HG03521 (cell line): ENCODE data around the gene RAB31.
"Not testable (repeated sequence)": the region's sequence is repeated elsewhere in the genome, so short reads cannot be mapped to it uniquely, and the experiment has no call there.

ENCODE experiments used
- ATAC-seq: cut with Tn5 transposase; IDR thresholded peaks from one replicate; pipeline ENCODE4 v1.9.1; 2021; ENCODE audit warnings: mild to moderate bottlenecking, moderate library complexity; ENCODE audit not compliant: unreplicated experiment

Gene RAB31

DNA sequence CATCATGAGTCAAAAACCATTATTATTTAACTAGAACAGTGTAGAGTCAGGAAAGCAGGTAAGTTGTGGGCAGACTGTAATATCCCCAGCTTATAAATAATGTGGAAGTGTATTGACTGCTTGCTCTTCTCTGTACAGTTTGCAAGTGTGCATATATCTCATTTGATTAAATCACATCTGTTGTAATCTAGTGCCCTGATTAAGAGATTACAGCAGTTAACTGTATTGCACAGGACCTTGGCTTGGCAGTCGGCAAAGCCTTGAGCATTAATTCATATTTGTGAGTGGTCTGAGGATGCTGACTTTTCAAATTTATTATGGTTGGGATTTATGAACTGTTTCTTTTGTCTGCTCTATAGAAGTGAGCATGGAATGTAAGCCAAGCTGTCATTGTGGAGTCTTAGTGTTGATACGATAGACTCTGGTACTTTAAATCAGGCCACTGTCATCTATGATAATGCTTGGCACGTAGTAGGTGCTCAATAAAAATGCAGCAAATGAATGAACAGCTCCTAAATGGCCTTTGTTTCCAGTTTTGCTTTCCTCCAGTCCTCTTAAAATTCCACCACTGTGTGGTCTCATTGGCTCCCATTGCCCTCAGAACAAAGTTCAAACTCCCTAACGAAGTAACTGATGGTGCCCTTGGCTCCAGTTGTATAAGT is 48.3 kb downstream of the RAB31 start:
- no peak for ATAC-seq

DNA sequence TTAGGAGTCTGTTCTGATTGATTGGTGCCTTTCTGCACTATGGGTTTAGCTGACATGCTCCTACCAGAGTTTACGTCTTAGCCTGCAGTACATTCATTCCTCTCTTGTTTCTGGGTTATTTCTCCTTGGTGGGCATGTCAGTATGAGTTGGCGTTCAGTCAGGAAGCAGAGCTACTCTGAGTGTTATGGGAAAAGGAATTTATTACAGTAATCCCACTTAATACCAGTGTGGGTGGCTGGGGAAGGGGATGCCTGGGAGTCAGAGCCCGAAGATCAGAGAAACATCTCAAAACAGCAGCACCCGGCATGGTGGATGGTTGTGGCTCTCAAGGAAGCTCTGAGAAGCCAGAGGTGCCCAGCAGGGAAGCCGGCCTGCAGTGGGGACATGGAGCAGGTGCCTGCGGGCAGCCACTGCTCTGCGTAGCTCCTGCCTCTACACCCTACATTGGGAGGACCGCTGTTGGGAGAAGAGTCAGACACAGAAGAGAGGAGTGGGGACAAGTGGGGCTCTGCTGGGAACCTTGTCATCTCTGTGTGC is 48.9 kb downstream of the RAB31 start:
- ATAC-seq: no peak

DNA sequence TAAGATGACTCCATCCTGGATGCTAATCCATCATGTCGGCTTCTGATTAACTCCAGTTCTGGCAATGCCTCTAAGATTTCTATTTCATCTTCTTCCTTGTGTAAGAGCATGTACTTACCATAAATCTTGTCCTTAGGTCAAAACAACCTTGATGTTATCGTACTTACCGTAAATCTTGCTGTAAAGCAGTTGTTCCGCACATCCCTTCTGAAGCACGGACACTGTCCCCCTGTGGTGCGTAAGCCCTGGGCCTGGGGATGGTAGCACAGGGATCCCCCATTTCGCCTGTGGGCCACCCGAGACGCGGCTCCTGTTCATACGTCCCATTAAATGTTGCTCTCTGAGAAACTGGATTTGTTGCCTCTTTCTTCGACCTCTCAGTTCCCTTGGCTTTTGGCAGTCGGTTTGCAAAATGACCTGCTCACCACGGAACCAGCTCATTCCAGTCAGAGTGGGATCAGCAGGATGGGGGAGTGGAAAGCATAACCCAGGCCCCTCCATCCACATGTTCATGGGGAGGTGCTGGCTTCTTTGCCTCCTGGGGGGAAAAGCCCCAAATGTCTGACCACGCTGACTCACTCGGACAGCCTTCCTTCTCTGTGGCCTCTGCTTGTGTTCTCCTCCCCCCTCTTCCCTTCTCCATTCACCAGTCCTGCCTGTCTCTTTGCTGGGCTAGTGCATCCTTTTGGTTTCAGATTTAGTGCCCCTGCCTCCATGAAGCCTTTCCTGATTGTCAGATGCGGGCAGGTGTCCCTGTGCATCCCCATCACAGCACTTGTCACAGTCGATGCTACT is 49.9 kb downstream of the RAB31 start:
- ATAC-seq: no peak

- ATAC-seq: no peak
Observed at GRCh38 chr18:9758624-9759075, 50.5 kb downstream of the RAB31 start.

- ATAC-seq: no peak
Observed at GRCh38 chr18:9760641-9761040, 52.5 kb downstream of the RAB31 start.

DNA sequence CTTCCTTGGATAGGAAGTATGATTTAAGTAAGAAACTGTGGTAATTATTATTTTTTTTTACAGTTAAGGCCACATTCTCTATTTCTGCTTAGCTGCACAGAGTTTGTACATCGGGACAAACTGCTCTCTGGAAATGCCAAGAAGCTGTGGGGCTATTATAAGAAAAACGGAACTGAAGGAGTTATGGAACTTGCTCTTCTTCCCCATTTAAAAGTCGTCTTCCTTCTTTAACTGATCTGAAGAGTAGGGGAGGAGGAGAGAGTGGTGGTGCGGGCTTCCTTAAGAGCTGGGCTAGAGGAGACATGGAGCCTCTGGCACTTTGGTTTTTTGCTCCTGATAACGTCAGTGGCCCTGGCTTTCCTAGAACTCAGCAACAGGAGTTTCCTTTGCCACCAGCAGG is 54.4 kb downstream of the RAB31 start:
- no peak for ATAC-seq

DNA sequence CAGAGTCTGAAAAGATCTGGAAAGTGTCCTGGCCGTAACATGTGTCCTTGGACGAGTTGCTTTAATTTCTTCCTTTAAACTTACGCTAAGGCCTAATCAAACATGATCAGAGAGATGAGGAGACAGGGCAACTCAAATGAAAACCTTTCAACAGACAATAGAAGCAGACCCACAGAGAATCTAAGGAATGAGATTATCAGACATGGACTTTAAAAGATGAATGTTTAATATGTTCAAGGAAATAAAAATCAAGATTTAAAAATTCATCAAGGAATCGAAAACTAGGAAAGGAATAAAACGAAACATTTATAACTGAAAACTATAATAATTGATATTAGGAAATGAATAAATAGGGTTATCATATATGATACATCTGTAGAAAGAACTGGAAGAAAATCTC is 55.1 kb downstream of the RAB31 start:
- ATAC-seq: no peak

- no peak for ATAC-seq
Observed at GRCh38 chr18:9764011-9764481, 55.9 kb downstream of the RAB31 start.

- no peak for ATAC-seq
Observed at GRCh38 chr18:9765501-9765900, 57.4 kb downstream of the RAB31 start.

DNA sequence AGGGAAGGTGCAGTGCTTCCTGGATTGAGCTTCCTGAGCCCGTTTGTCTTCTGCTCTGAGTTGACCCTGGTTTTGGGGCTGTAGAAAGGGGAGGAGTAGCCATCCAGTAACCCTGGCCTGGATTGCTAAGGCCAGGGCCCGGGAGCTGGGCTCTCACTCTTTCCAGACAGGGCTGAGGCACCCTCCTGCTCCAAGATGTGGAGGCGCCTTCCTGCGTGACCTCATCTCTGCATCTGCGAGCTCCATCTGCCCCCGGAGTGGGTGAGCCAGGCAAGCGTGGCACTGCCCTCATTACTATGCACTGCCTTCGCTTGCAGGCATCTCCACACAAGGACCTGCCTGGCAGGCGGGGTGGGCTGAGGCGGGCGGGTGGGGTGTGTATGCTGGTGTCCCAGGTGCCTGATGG is 58.0 kb downstream of the RAB31 start:
- ATAC-seq: no peak

- no peak for ATAC-seq
Observed at GRCh38 chr18:9766740-9767139, 58.6 kb downstream of the RAB31 start.

DNA sequence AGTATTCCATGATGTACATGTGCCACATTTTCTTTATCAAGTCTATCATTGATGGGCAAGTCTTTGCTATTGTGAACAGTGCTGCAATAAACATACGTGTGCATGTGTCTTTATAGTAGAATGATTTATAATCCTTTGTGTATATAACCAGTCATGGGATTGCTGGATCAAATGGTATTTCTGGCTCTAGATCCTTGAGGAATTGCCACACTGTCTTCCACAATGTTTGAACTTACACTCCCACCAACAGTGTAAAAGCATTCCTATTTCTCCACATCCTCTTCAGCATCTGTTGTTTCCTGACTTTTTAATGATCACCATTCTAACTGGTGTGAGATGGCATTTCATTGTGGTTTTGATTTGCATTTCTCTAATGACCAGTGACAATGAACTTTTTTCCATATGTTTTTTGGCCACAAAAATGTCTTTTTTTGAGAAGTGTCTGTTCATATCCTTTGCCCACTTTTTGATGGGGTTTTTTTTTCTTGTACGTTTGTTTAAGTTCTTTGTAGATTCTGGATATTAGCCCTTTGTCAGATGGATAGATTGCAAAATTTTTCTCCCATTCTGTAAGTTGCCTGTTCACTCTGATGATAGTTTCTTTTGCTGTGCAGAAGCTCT is 60.1 kb downstream of the RAB31 start:
- not testable (repeated sequence) for ATAC-seq

DNA sequence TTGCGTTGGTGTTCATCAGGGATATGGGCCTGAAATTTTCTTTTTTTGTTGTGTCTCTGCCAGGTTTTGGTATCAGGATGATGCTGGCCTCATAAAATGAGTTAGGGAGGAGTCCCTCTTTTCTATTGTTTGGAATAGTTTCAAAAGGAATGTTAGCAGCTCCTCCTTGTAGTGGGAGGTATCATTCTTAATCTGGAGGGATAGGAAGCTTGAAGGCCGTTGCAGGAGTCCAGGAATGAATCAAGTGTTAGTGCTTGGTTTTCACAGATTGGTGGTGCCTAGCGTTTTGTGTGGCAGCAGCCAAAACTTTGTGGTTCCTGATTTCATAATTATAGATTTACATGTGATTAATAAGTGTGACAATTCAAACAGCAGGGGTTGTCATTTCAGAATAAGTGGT is 62.0 kb downstream of the RAB31 start:
- not testable (repeated sequence) for ATAC-seq

GRCh38 chr18:9771261-9771976 is 63.3 kb downstream of the RAB31 start:
- ATAC-seq: no peak

DNA sequence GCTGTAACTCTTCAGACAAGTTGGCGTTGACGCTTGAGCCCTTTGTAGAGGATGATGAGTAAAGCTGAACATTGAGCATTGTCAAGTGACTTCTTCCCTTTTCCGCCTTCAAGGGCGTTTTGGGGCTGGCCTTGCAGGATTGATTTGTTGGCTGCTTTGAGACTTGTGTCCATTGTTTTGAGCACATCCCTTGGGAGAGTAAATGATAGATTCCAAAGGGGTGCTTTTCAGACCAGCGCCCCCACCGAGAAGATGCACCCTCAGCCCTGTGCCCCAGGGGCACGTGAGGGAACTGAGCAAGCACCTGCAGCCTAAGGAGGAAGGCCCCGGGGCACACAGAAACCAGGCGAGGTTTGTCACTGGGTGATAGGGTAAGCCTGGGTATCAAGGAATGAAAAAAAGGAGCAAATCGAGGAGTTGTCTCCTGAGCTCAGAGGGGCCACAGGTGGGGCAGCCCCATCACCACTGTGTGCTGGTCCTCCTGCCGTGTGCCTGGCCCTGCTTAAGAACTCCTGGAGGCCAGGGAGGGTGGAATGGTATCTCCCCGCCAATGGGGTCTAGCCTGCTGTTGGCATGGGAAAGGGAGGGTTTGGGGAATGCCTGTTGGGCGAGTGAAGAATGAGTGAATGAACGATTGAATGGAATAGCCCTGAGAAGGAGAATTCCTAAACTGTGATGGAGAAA is 64.0 kb downstream of the RAB31 start:
- no peak for ATAC-seq

DNA sequence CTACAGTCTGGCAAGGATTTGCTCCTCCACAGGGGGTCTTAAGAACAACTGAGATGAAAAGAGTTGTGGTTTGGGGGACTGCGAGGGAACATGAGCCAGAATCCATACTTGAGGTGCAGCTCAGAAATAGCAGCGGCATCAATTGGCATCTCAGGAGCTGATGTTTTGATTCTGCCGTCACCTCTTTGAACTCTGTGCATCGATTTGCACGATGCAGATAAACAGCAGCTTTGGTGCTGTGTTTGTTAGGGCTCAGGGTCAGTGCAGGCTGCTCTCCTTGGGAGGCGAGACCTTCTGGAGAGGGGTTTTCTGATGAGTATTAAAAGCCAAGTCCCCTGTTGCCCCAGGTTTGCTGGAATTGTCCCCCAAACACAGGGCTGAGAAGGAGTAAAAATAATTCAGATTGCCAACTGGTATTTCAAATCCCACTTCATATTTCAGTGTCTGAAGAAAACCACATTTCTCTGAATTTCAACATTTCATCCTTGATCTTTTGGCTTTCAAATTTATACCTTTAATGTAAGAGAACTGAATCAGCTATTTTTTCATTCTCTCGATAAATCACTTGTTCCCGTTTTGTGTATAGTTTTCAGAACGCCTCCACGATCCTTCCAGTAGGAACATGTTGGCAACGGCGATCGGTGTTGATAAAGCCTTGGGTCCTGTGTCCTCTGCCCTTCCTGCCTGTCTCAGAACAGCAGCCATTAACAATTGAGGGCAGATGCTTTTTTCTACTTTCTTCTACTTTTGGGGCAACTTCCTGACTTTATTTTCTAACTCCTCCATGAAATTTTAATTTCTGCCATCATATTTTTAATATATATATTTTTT is 65.0 kb downstream of the RAB31 start:
- ATAC-seq: no peak

DNA sequence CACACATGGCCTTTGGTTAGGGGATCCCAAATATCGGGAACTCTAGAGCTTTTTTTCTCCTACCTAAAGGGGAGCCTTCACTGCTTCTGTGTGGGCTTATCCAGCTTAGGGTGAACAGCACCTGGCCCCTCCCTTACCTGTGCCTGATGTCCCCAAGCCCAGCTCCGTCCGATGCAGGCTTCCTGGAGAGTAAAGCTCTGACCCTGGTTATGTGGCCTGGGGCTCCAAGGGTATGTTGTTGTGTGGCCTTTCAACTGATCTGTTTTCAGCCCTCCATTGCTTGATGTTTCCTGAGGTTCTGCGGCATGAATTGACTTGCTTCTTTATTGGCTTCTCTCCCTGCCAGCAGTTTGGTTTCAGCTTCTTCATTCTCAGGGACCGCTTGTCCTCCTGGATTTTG is 66.0 kb downstream of the RAB31 start:
- no peak for ATAC-seq

DNA sequence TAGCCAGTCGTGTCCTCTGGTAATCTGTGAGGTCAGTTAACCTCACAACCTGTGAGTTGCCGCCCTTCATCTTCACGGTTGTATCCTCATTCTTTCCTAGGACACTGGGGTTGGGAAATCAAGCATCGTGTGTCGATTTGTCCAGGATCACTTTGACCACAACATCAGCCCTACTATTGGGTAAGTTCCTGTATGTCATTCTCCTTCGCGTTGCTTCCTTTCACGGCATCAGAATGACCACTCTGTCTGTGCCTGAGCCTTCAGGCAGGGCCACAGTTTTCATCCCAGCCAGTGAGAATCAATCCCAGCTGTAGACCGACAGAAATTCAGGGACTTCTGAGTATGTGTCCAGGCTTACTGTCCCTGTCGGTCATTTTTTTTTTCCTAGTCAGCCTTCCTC is 67.1 kb downstream of the RAB31 start:
- no peak for ATAC-seq

DNA sequence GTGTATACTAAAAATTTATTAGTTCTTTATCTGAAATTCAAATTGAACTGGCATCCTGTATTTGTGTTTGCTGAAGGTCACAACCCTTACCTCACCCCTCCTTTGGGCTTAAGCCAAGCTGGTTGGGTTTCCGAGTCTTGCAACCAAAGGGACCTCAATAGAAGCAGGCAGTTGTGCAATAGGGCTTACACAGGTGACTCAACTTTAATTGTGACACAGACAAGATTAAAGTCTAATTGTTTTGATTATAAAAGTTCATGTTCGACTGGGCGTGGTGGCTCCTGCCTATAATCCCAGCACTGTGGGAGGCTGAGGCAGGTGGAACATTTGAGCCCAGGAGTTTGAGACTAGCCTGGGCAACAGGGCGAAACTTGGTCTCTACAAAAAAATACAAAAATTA is 71.5 kb downstream of the RAB31 start:
- no peak for ATAC-seq
